ENCODE data around the gene TAOK1. TPM values are rescaled to one million over a fixed set of nuclear protein-coding genes. Genes with fewer than 3 reads are reported as not detected.

The TAOK1 gene
- total RNA-seq, 1 experiment from 2014 or later: 56.3 TPM

DNA sequence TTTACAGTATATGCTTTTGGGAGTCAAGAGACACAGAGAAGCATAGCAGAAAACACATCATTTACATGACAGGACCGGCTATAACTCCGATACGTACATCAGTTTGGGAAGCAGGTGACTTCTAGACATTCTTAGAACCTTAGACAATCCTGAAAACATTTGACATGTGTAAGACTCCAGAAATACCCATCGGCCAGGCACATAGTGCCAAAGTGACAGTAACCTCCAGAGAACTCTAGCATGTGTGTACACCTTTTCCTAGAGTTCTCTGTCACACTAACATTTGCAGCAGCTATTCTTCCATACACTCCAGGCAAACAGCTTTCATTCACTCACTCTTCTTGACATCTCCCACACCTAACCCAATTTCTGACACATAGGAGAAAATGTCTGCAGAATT is 3.4 kb upstream of the TAOK1 start:
- H4K20me1 ChIP-seq (ENCODE audit: insufficient read depth): no peaks in the 10 kb centered on the region
- TF ChIP-seq EZH2phosphoT487 (IDR thresholded peaks at IDR 0.05; ENCODE audit: borderline replicate concordance) (no peak), JUND (IDR thresholded peaks at IDR 0.05) (no peak), ELF1 (IDR thresholded peaks at IDR 0.05; ENCODE audit: borderline replicate concordance, low read depth) (no peak), SRF (IDR thresholded peaks at IDR 0.05; ENCODE audit: low read depth) (no peak), ZFX (IDR thresholded peaks at IDR 0.05) (no peak), MAX (IDR thresholded peaks at IDR 0.05) (no peak), FOSL1 (IDR thresholded peaks at IDR 0.05; ENCODE audit: low read depth) (no peak), POLR2AphosphoS5 (IDR thresholded peaks at IDR 0.05; ENCODE audit: low read depth, low read length) (no peak), CBX3 (IDR thresholded peaks at IDR 0.05; ENCODE audit: low read depth) (no peak), ZNF274 (IDR thresholded peaks at IDR 0.05; ENCODE audit: low read depth, low read length) (no peak)
- TF ChIP-seq, protein P1, sequence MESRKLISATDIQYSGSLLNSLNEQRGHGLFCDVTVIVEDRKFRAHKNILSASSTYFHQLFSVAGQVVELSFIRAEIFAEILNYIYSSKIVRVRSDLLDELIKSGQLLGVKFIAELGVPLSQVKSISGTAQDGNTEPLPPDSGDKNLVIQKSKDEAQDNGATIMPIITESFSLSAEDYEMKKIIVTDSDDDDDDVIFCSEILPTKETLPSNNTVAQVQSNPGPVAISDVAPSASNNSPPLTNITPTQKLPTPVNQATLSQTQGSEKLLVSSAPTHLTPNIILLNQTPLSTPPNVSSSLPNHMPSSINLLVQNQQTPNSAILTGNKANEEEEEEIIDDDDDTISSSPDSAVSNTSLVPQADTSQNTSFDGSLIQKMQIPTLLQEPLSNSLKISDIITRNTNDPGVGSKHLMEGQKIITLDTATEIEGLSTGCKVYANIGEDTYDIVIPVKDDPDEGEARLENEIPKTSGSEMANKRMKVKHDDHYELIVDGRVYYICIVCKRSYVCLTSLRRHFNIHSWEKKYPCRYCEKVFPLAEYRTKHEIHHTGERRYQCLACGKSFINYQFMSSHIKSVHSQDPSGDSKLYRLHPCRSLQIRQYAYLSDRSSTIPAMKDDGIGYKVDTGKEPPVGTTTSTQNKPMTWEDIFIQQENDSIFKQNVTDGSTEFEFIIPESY (IDR thresholded peaks at IDR 0.05; ENCODE audit: extremely low read depth, insufficient replicate concordance, low read length): no peak
- TF ChIP-seq, protein P2, sequence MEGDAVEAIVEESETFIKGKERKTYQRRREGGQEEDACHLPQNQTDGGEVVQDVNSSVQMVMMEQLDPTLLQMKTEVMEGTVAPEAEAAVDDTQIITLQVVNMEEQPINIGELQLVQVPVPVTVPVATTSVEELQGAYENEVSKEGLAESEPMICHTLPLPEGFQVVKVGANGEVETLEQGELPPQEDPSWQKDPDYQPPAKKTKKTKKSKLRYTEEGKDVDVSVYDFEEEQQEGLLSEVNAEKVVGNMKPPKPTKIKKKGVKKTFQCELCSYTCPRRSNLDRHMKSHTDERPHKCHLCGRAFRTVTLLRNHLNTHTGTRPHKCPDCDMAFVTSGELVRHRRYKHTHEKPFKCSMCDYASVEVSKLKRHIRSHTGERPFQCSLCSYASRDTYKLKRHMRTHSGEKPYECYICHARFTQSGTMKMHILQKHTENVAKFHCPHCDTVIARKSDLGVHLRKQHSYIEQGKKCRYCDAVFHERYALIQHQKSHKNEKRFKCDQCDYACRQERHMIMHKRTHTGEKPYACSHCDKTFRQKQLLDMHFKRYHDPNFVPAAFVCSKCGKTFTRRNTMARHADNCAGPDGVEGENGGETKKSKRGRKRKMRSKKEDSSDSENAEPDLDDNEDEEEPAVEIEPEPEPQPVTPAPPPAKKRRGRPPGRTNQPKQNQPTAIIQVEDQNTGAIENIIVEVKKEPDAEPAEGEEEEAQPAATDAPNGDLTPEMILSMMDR (IDR thresholded peaks at IDR 0.05 in 2 of 3, conservative IDR thresholded peaks at IDR 0.05 in 1 of 3; ENCODE audit: borderline replicate concordance in 1 of 3, insufficient read depth in 1 of 3, low read depth in 2 of 3, low read length in 2 of 3): no peak
- TF ChIP-seq, protein P3, sequence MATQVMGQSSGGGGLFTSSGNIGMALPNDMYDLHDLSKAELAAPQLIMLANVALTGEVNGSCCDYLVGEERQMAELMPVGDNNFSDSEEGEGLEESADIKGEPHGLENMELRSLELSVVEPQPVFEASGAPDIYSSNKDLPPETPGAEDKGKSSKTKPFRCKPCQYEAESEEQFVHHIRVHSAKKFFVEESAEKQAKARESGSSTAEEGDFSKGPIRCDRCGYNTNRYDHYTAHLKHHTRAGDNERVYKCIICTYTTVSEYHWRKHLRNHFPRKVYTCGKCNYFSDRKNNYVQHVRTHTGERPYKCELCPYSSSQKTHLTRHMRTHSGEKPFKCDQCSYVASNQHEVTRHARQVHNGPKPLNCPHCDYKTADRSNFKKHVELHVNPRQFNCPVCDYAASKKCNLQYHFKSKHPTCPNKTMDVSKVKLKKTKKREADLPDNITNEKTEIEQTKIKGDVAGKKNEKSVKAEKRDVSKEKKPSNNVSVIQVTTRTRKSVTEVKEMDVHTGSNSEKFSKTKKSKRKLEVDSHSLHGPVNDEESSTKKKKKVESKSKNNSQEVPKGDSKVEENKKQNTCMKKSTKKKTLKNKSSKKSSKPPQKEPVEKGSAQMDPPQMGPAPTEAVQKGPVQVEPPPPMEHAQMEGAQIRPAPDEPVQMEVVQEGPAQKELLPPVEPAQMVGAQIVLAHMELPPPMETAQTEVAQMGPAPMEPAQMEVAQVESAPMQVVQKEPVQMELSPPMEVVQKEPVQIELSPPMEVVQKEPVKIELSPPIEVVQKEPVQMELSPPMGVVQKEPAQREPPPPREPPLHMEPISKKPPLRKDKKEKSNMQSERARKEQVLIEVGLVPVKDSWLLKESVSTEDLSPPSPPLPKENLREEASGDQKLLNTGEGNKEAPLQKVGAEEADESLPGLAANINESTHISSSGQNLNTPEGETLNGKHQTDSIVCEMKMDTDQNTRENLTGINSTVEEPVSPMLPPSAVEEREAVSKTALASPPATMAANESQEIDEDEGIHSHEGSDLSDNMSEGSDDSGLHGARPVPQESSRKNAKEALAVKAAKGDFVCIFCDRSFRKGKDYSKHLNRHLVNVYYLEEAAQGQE (IDR thresholded peaks at IDR 0.05; ENCODE audit: low read depth): no peak
- ATAC-seq (no peak), DNase-seq (ENCODE audit: low read depth, low spot score) (no peak)
- intact Hi-C loops (cut with micrococcal nuclease): no loop called here
- no peak overlapping the region for H3K4me3 ChIP-seq (replicated peaks in 1 of 2; ENCODE audit: low read depth in 1 of 2, low read length in 2 of 2)
- ChIA-PET RAD21 (ENCODE audit: low non-redundant PET in 1 of 2, low total read pairs in 2 of 2, uncharacterized antibody in 2 of 2, unreplicated experiment in 2 of 2) (interaction anchor here in 1 of 2 experiments (0.6 kb wide), 1 partner anchor 67 kb away, joined by 5 read pairs; no protein-coding TSS in a partner anchor), CTCF (interaction anchor here (1.1 kb wide), 1 partner anchor 17 kb away, joined by 4 read pairs; no protein-coding TSS in a partner anchor), POLR2A (no interaction called here)
- no peak overlapping the region for H2AFZ ChIP-seq (ENCODE audit: low read depth, low read length, poor library complexity, severe bottlenecking)
- H3K79me2 ChIP-seq (ENCODE audit: insufficient read depth, low read length): peaks cover 10% of the 10 kb centered on the region
- H3K9me2 ChIP-seq (ENCODE audit: insufficient read depth): no peaks in the 10 kb centered on the region
- no TSS peak for BruUV-seq (replicated peaks)
- H3K4me1 ChIP-seq (ENCODE audit: control insufficient read depth in 1 of 2, insufficient read depth in 2 of 2, low read length in 2 of 2): peaks cover 2 to 16% of the 10 kb centered on the region in 2 experiments; a peak in 3 of 4 replicates
- H3K9ac ChIP-seq (ENCODE audit: low read length): no peak overlapping the region
- no peak overlapping the region for H3K4me2 ChIP-seq (ENCODE audit: low read length)
- H3K36me3 ChIP-seq (ENCODE audit: control insufficient read depth in 1 of 2, insufficient read depth in 2 of 2, low read length in 2 of 2): no peaks in the 10 kb centered on the region
- H3K27me3 ChIP-seq (ENCODE audit: insufficient read depth, low read length): no peaks in the 10 kb centered on the region
- no peak overlapping the region for H3K27ac ChIP-seq (ENCODE audit: low read depth, low read length)
- H3K9me3 ChIP-seq (ENCODE audit: control insufficient read depth in 1 of 2, insufficient read depth in 1 of 2, low read depth in 1 of 2, low read length in 2 of 2): no peaks in the 10 kb centered on the region

Data from HCT116 (cell line).